SU-DHL-6 (cell line): ENCODE measurements around the gene RASGRF1.

Experiments used
- EZH2phosphoT487 ChIP-seq: fragments of 200-600 bp; sonication (generic), shearing (Covaris generic); conservative IDR thresholded peaks from 2 replicates; pipeline ENCODE4 v1.6.1; 2018; ENCODE audit warnings: mild to moderate bottlenecking, antibody characterized with exemption, low read length, moderate library complexity, mixed read lengths
- TF ChIP-seq, protein P1 (sequence below): fragments of 200-600 bp; sonication (generic); IDR thresholded peaks from one replicate; pipeline ENCODE4 v1.5.1; 2017; ENCODE audit warnings: antibody characterized with exemption, mild to moderate bottlenecking, low read length, moderate library complexity; ENCODE audit not compliant: insufficient read depth, poor library complexity, severe bottlenecking

DNA sequence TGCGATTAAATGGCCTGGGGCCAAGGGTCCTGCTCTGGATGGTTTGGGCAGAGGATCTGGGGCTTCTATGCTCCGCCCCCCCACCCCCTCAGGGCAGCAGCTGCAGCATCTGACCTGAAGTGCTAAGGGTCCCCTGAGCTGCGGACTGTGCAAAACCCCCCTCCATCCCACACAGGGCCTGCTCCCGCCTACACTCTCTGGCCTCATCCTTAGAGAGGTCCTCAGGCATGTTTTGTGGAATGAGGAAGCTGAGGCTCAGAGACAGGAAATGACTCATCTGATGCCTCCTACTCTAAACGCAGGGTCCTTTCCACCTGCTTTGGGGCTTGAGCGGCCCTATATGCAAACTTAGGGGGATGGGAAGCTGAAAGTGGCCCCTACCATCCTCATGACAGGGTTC, 86.2 kb downstream of the RASGRF1 start:
- TF ChIP-seq, protein P1, sequence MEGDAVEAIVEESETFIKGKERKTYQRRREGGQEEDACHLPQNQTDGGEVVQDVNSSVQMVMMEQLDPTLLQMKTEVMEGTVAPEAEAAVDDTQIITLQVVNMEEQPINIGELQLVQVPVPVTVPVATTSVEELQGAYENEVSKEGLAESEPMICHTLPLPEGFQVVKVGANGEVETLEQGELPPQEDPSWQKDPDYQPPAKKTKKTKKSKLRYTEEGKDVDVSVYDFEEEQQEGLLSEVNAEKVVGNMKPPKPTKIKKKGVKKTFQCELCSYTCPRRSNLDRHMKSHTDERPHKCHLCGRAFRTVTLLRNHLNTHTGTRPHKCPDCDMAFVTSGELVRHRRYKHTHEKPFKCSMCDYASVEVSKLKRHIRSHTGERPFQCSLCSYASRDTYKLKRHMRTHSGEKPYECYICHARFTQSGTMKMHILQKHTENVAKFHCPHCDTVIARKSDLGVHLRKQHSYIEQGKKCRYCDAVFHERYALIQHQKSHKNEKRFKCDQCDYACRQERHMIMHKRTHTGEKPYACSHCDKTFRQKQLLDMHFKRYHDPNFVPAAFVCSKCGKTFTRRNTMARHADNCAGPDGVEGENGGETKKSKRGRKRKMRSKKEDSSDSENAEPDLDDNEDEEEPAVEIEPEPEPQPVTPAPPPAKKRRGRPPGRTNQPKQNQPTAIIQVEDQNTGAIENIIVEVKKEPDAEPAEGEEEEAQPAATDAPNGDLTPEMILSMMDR, result no peak
- no peak for TF ChIP-seq EZH2phosphoT487
